ENCODE results near the gene AKT3.

GRCh38 chr1:243523766-243524165, 326.3 kb downstream of the AKT3 start:
- no peak for TF ChIP-seq CTCF (conservative IDR thresholded peaks at IDR 0.05; ENCODE audit: low read depth, low read length)
- TF ChIP-seq EZH2 (IDR thresholded peaks at IDR 0.05; ENCODE audit: low read length, unreplicated experiment), result no peak
